NCI-H187 treated with DMSO at 0.1 percent for 48 hours (cell line): Measurements from ENCODE around the gene PLAGL1.
A peak's percentile ranks its signal among the peaks of the same experiment; 100 is the strongest.

Source experiments
- DNase-seq: peaks from one replicate; lab custom pipeline; 2025; lab: John Stamatoyannopoulos, UW

PLAGL1 gene

DNA sequence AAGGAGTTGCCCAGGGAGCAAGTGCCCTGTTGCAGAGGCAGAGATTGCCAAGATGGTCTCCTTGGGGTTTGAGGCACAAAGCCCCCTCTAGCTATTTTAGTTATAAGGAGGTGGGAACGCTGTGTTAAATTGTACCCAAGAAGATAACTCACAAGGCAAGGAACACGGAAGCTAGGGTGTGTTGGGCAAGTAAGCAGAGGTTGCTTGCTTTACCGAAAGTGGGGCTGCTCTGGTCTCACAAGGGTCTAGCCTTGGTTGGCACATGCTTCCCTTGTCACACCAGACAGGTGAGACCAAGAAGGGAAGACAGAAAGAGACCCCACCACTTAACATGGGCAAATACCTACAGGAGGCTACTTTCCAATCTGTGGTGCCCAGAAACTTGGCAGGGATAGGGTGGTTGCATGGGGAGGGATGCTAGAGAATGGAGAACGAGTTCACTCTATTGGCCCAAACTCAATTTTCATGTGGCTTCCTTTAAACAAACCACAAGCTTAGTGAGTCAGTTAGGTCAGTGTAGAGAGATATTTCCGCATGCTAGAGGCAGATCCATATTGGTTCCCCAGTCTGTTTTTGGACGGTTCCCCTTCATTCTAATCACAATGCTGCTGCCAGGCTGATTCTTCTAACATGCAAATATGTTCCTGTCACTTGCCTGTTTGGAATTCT lies 42.4 kb downstream of the PLAGL1 start:
- DNase-seq, result no peak

- no peak for DNase-seq
Observed at GRCh38 chr6:143964674-143965081, 43.4 kb downstream of the PLAGL1 start.

GRCh38 chr6:143963158-143963919 lies 44.7 kb downstream of the PLAGL1 start:
- no peak for DNase-seq

DNA sequence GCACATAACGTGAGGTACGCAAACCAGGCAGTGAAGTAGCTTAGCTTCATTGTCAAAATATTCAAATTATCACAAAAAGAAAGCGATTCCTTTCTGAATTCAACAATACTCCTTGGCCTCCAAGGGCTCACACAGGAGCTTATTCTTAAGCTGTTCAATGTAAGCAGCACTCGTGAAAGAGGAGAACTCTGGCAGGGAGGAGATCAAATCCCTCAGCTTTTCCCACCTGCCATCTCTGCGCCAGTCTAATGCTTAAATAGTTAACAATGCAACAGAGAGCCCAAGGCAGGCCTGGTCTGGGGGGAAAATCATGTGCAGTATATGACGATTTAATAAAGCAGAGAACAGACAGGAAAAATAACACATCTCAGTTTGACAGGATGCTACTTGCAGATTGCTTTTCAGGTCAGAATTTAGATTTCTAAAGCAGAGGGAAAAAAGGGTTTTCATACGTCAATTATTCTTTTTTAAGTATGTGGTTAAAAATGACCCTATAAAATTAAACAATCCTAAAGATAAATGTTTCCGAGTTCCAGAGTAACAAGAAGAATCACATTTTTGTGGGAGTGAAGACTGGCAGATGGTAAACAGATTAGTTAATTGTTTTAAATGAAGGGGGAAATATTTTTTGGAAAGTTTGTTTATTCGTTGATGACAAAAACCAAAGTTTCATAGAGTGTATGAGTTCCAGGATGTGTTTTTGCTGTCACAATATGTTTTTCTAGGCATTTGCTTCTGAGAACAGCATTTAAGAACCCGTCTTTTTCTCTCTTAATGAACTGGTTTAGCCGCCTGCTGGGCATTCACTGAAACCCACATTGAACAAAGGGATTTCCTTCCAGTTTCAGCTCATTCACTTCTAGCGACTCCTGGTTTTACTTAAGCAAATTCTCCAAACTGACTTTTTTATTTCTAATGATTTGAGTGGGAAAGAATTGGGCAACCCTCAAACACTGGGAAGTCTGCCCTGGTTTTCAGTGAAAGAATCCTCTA lies 45.9 kb downstream of the PLAGL1 start:
- DNase-seq, result no peak

GRCh38 chr6:143961066-143961465 lies 47.0 kb downstream of the PLAGL1 start:
- no peak for DNase-seq

- DNase-seq, result no peak
Observed at GRCh38 chr6:143959927-143960326, 48.1 kb downstream of the PLAGL1 start.

DNA sequence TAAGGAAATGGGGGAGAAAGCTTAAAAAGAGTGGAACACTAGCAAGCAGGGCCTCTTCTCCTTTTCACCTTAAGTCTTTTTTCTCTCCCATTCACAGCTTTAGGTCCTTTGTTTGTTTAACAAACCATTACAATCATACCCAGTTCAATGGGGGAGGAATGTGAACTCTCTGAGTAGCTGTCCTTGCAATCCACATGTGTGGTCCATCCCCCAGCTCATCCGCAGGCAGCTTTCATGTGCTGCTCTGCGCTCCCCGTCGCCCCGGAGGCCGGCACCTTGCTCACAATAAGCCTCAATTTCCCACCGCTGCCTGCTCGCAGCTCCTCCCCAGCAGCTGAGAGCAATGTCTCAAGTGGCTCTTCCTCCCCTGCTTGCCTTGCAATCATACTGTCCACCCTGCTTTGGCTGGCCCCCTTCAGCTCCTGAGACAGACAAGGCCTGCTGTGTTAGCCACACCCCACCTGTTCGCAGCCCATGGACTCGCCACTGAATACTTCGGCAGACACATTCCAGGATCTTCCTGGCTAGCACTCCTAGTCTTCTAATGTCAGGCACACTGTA lies 49.1 kb downstream of the PLAGL1 start:
- DNase-seq, result no peak

DNA sequence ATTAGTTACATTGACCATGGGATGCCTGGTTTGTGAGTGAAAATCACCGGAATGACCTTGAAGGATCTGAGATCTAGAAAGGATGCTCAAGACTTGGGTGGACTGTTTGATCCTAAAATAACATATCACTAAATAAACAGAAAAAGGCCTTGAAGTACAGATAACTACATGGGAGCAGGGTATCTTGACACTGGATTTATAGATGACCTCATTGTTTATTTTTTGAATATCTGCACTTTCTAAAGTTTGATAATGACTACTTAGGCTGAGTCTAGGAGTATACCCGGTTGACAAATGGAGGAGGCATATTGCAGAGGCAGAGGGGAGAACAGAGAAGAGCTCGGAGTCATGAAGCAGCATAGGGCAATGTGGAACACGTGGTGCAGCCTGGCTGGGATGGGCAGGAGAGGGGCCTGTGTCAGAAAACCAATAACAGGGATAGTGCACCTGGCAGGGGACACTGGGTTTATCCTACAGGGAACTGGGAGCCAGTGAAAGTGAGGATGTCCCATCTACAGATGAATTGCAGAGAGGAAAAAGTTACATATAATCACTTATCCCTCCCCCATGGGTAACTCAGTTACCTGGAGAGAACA lies 50.3 kb downstream of the PLAGL1 start:
- DNase-seq, result no peak

GRCh38 chr6:143955971-143956370 lies 52.1 kb downstream of the PLAGL1 start:
- no peak for DNase-seq

- DNase-seq, result no peak
Observed at GRCh38 chr6:143953922-143954321, 54.1 kb downstream of the PLAGL1 start.

- peak; percentile 61 for DNase-seq
Observed at GRCh38 chr6:143952947-143953701, 54.9 kb downstream of the PLAGL1 start.

DNA sequence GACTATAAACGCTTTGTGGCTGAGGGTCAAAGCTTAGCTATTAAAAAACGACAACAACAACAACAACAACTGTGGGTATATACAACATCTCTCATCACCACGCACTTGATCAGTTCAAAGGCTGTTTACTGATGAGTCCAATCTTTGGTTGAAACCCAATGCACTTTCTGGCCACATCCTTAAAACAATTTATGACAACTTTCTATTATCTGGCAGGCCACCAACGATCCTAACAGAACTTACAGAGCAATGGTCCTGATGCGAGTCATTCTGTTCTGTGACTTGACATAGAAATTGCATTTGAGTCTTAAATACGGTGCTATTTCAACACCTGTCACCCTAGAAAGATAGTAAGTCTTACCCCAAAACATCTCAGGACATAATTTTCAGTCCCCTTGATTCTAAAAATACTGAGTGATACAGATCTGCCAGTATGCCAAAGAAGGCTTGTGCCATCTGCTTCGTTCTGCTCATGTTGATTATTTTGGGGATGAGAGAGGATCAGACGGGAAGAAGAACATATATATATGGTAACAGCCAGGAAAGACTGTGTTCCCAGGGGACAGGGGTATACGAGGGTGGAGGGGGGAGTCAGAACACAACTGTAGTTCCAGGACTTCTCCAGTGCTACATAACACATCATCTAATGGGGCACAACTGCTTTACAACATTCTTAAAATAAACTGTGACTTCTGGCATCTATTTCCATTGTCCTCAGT lies 55.8 kb downstream of the PLAGL1 start:
- DNase-seq, result no peak

- DNase-seq, result no peak
Observed at GRCh38 chr6:143950875-143951274, 57.2 kb downstream of the PLAGL1 start.

GRCh38 chr6:143949962-143950361 lies 58.1 kb downstream of the PLAGL1 start:
- DNase-seq, result no peak

DNA sequence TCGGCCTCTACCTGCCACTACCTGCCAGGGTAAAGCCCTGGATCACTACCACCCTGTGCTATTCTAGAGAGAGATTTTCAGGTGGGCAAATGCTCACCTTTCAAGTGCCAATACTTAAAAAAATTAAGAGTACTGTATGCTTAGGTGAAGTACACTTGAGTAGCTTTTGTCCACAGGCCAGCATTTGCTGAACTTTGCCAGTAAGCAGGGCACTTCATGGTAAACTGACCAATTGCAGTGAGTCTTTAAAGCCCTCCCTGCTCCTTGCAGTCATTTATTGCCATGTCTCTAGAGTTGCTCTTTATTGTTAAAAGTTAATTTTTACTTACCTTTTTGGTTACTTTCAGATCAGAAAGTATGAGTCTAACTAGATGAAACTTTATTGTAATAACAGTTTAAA lies 58.5 kb downstream of the PLAGL1 start:
- DNase-seq, result no peak

DNA sequence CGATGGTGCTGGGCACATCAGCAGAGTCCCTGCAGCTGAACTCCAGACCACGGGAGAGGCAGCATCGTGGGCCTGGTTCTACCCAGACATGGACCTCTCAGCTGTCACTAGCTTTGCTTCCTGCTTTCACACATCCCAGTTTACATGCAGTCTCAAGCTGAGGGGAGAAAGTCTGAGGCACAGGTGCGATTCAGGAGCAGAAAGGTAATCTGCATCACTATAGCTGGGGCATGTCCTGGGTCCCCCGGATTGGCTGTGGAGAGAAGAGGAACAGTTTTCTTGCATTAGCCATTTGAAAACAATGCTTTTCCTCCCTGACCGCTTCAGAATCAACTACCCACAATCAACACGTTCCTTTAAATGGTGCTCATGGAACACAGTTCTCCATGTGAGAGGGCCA lies 59.9 kb downstream of the PLAGL1 start:
- DNase-seq, result no peak

DNA sequence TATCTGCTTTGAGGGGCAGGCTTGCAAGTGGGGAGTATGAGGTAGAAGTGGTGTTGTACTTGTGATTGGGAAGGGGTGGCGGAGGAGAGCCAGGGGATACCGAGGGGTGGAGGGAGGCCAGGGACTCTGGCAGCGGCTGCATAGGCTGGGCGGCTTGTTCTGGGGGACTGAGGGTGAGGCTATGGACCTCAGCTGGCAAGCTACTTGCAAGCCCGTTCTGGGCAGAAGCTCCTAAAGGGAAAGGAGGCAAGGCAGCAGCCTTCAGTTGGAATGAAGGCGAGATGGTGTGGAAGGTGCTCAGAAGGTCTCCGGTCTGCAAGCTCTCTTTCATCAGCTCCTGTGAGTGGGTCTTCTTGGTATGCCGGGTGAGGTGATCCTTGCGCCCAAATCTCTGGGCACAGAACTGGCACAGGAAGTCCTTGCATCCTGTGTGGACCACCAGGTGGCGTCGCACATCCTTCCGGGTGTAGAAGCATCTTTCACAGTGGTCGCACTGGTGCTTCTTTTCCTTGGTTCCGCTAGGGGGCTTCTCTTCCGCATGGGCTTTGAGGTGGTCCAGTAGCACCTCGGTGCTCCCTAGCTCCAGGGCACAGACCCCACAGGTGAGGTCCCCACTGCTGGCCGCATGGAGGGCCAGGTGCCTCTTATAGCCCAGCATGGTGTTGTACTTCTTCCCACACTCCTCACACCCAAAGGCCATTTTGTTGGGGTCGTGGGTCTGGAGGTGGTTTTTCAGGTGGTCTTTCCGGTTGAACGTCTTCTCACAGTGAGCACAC lies 66.0 kb downstream of the PLAGL1 start:
- no peak for DNase-seq

GRCh38 chr6:143940011-143940597 lies 68.0 kb downstream of the PLAGL1 start:
- DNase-seq, result peak; percentile 23

DNA sequence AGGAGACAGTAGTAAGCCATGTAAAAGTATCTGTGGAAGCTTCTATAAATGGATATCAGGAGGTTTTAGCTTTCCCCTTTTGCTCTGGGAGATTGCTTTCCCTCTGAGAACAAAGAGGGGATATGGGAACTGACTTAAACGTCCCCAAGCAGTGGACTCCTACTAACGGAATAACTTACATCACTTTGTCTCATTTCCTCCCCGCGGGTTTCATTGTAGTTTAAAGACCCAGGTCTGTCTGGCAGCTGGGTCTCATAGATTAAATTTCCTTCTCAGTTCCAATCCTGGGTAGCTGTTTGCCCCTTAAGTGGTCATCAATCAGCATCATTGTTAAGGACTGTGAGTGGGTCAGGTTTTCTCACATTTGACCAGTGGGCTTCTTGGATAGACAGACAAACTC lies 68.7 kb downstream of the PLAGL1 start:
- DNase-seq, result no peak
